ENCODE data around the gene MPP2. TPM values are rescaled to one million over a fixed set of nuclear protein-coding genes. Genes with fewer than 3 reads are reported as not detected.

Gene MPP2
- total RNA-seq, 1 experiment from 2014 or later = 5.5 TPM

- TF ChIP-seq CTCF (IDR thresholded peaks at IDR 0.05; ENCODE audit: unreplicated experiment) = no peak
- Mint-ChIP-seq H3K4me1 (ENCODE audit: low read depth, unreplicated experiment) (peaks cover 7% of the 10 kb centered on the region), H3K27me3 (ENCODE audit: unreplicated experiment) (peaks cover 67% of the 10 kb centered on the region), H3K9me3 (ENCODE audit: low read depth, unreplicated experiment) (no peaks in the 10 kb centered on the region), H3K4me3 (ENCODE audit: low read depth, unreplicated experiment) (no peak overlapping the region), H3K27ac (ENCODE audit: unreplicated experiment) (no peak overlapping the region), H3K36me3 (ENCODE audit: insufficient read depth, unreplicated experiment) (peaks cover 5% of the 10 kb centered on the region)
- no TSS peak for BruUV-seq (replicated peaks)
- no peak for DNase-seq
- intact Hi-C loops (cut with micrococcal nuclease; ENCODE audit: unreplicated experiment) = loop anchor here (5.0 kb wide), 2 partner anchors 61 to 156 kb away; no protein-coding TSS in a partner anchor
- CTCF ChIA-PET = interaction anchor here (0.6 kb wide), 1 partner anchor 30 kb away, joined by 3 read pairs; no protein-coding TSS in a partner anchor
These were observed 58.7 kb downstream of the MPP2 start for GRCh38 chr17:43848601-43849000.

- no peaks in the 10 kb centered on the region for H3K9me3 Mint-ChIP-seq (ENCODE audit: low read depth, unreplicated experiment)
- no peak within 1 kb of the TSS for H3K4me3 Mint-ChIP-seq (ENCODE audit: low read depth, unreplicated experiment)
- H3K27me3 Mint-ChIP-seq (ENCODE audit: unreplicated experiment) = peaks cover 51% of the 10 kb centered on the region
- TF ChIP-seq CTCF (IDR thresholded peaks at IDR 0.05; ENCODE audit: unreplicated experiment) = no peak
- CTCF ChIA-PET = interaction anchor here (0.5 to 1.6 kb wide), 15 partner anchors 8 to 528 kb away, joined by 3 to 12 read pairs (median 4); partner anchors contain the start of genes CFAP97D1 and DUSP3
- peaks cover 19% of the 10 kb centered on the region for H3K4me1 Mint-ChIP-seq (ENCODE audit: low read depth, unreplicated experiment)
- intact Hi-C loops (cut with micrococcal nuclease; ENCODE audit: unreplicated experiment) = loop anchor here (5.0 kb wide), 2 partner anchors 60 to 155 kb away; no protein-coding TSS in a partner anchor
- H3K27ac Mint-ChIP-seq (ENCODE audit: unreplicated experiment) = no peak within 1 kb of the TSS
- no peak for DNase-seq
- no TSS peak for BruUV-seq (replicated peaks)
- peaks cover 4% of the 10 kb centered on the region for H3K36me3 Mint-ChIP-seq (ENCODE audit: insufficient read depth, unreplicated experiment)
These were observed 60.4 kb downstream of the MPP2 start, which contains the start of gene CD300LG for GRCh38 chr17:43846963-43847371. Gene CD300LG, plus strand, starts transcription at chr17:43847176. Its CDS starts 41 bp downstream, at chr17:43847217.

GRCh38 chr17:43846221-43846712, 61.1 kb downstream of the MPP2 start:
- Mint-ChIP-seq H3K27ac (ENCODE audit: unreplicated experiment) (no peak overlapping the region), H3K9me3 (ENCODE audit: low read depth, unreplicated experiment) (no peaks in the 10 kb centered on the region), H3K4me1 (ENCODE audit: low read depth, unreplicated experiment) (peaks cover 26% of the 10 kb centered on the region), H3K36me3 (ENCODE audit: insufficient read depth, unreplicated experiment) (no peaks in the 10 kb centered on the region), H3K4me3 (ENCODE audit: low read depth, unreplicated experiment) (no peak overlapping the region), H3K27me3 (ENCODE audit: unreplicated experiment) (peaks cover 44% of the 10 kb centered on the region)
- CTCF ChIA-PET = interaction anchor here (0.6 to 1.6 kb wide), 26 partner anchors 9 to 991 kb away, joined by 3 to 12 read pairs (median 4); partner anchors contain the start of genes CFAP97D1 and DUSP3
- intact Hi-C loops (cut with micrococcal nuclease; ENCODE audit: unreplicated experiment) = loop anchor here (5.0 kb wide), 2 partner anchors 59 to 154 kb away; no protein-coding TSS in a partner anchor
- BruUV-seq (replicated peaks) = no TSS peak
- TF ChIP-seq CTCF (IDR thresholded peaks at IDR 0.05; ENCODE audit: unreplicated experiment) = peak; percentile 99
- peak; percentile 97 for DNase-seq

- TF ChIP-seq CTCF (IDR thresholded peaks at IDR 0.05; ENCODE audit: unreplicated experiment) = no peak
- H3K36me3 Mint-ChIP-seq (ENCODE audit: insufficient read depth, unreplicated experiment) = no peaks in the 10 kb centered on the region
- H3K9me3 Mint-ChIP-seq (ENCODE audit: low read depth, unreplicated experiment) = no peaks in the 10 kb centered on the region
- H3K27me3 Mint-ChIP-seq (ENCODE audit: unreplicated experiment) = peaks cover 39% of the 10 kb centered on the region
- no peak overlapping the region for H3K4me3 Mint-ChIP-seq (ENCODE audit: low read depth, unreplicated experiment)
- CTCF ChIA-PET = interaction anchor here (0.6 to 1.6 kb wide), 26 partner anchors 8 to 992 kb away, joined by 3 to 12 read pairs (median 4); partner anchors contain the start of genes CFAP97D1 and DUSP3
- H3K4me1 Mint-ChIP-seq (ENCODE audit: low read depth, unreplicated experiment) = peaks cover 31% of the 10 kb centered on the region
- no peak overlapping the region for H3K27ac Mint-ChIP-seq (ENCODE audit: unreplicated experiment)
- no TSS peak for BruUV-seq (replicated peaks)
- DNase-seq = no peak
- intact Hi-C loops (cut with micrococcal nuclease; ENCODE audit: unreplicated experiment) = loop anchor here (5.0 kb wide), 2 partner anchors 58 to 153 kb away; no protein-coding TSS in a partner anchor
These were observed 61.6 kb downstream of the MPP2 start for GRCh38 chr17:43845766-43846165.
